Activated B cell treated with CpG ODN at 0.5 μM for 24 hours (primary cell): ENCODE results near the gene SPHK1. TPM values are rescaled to one million over a fixed set of nuclear protein-coding genes. Genes with fewer than 3 reads are reported as not detected.

Experiments used
- ATAC-seq: fragments of 200-7000 bp; cut with Tn5 transposase; one replicate; pipeline ENCODE4 v1.10.0; 2021; ENCODE audit warnings: low read depth, mild to moderate bottlenecking, moderate library complexity
- CTCF ChIA-PET: fragments of 350-600 bp; sonication (Branson Sonifier 250); formaldehyde crosslinking; loops from one replicate; lab custom pipeline; 2021; ENCODE audit warnings: antibody characterized with exemption; lab: Charles Lee
- POLR2A ChIA-PET: fragments of 350-600 bp; sonication (Branson Sonifier 250); formaldehyde crosslinking; loops from one replicate; lab custom pipeline; 2021; ENCODE audit warnings: antibody characterized with exemption; lab: Charles Lee
- DNase-seq: peaks from one replicate; pipeline ENCODE4 v3.0.0; 2022
- H3K27ac Mint-ChIP-seq: one replicate; pipeline ENCODE4 v1.8.0; 2020; ENCODE audit warnings: mixed read lengths
- H3K27me3 Mint-ChIP-seq: one replicate; pipeline ENCODE4 v1.8.0; 2021; ENCODE audit warnings: mixed read lengths
- H3K36me3 Mint-ChIP-seq: one replicate; pipeline ENCODE4 v1.8.0; 2021; ENCODE audit warnings: low read depth, mixed read lengths
- H3K4me1 Mint-ChIP-seq: one replicate; pipeline ENCODE4 v1.8.0; 2021; ENCODE audit warnings: mixed read lengths
- H3K4me3 Mint-ChIP-seq: one replicate; pipeline ENCODE4 v1.8.0; 2020; ENCODE audit warnings: mild to moderate bottlenecking, mixed read lengths
- H3K9me3 Mint-ChIP-seq: one replicate; pipeline ENCODE4 v1.8.0; 2020; ENCODE audit warnings: mixed read lengths
- CTCF ChIP-seq: fragments of 200-600 bp; IDR thresholded peaks from one replicate; pipeline ENCODE4 v1.8.0; 2022; ENCODE audit warnings: antibody characterized with exemption, mild to moderate bottlenecking
- intact Hi-C: fragments of 100-400 bp; cut with micrococcal nuclease; formaldehyde crosslinking; loops from one replicate; pipeline ENCODE4 v1.15.1; 2024
- total RNA-seq: library from RNA; stranded (reverse); gene quantifications from 2 replicates; pipeline ENCODE4 v1.2.3, GENCODE V29; 2022

SPHK1 gene
- total RNA-seq, 1 donor from 2014 or later = 1.1 TPM

GRCh38 chr17:76388966-76389888 is 4.8 kb downstream of the SPHK1 start:
- H3K27ac Mint-ChIP-seq = no peak overlapping the region

GRCh38 chr17:76390003-76390421 is 5.6 kb downstream of the SPHK1 start:
- Mint-ChIP-seq H3K27me3 (no peaks in the 10 kb centered on the region), H3K9me3 (no peaks in the 10 kb centered on the region), H3K4me1 (peaks cover 6% of the 10 kb centered on the region), H3K4me3 (no peak overlapping the region), H3K27ac (no peak overlapping the region), H3K36me3 (peaks cover 47% of the 10 kb centered on the region)
- POLR2A ChIA-PET = interaction anchor here (0.7 kb wide), 1 partner anchor 507 kb away, joined by 3 read pairs; no protein-coding TSS in a partner anchor
- intact Hi-C loops = no loop called here
- CTCF ChIA-PET = interaction anchor here (2.5 kb wide), 1 partner anchor 9 kb away, joined by 7 read pairs; no protein-coding TSS in a partner anchor
- ATAC-seq (no peak), DNase-seq (no peak)
- no peak for TF ChIP-seq CTCF

More at GRCh38 chr17:76388966-76389888, 4.8 kb downstream of the SPHK1 start:
- H3K9me3 Mint-ChIP-seq = no peaks in the 10 kb centered on the region
- DNase-seq (no peak), ATAC-seq (no peak)
- peaks cover 6% of the 10 kb centered on the region for H3K4me1 Mint-ChIP-seq
- TF ChIP-seq CTCF = no peak
- intact Hi-C loops = loop anchor here (10.0 kb wide), 2 partner anchors 284 to 374 kb away; partner anchors contain the start of gene EXOC7
- H3K4me3 Mint-ChIP-seq = no peak overlapping the region
- H3K36me3 Mint-ChIP-seq = peaks cover 43% of the 10 kb centered on the region
- H3K27me3 Mint-ChIP-seq = no peaks in the 10 kb centered on the region
- ChIA-PET CTCF (interaction anchor here (2.5 kb wide), 1 partner anchor 9 kb away, joined by 7 read pairs; no protein-coding TSS in a partner anchor), POLR2A (interaction anchor here (0.5 to 0.7 kb wide), 2 partner anchors 507 to 1109 kb away, joined by 3 to 8 read pairs; no protein-coding TSS in a partner anchor)

GRCh38 chr17:76391200-76391715 is 6.8 kb downstream of the SPHK1 start:
- H3K27ac Mint-ChIP-seq = no peak overlapping the region
- peaks cover 3% of the 10 kb centered on the region for H3K4me1 Mint-ChIP-seq
- TF ChIP-seq CTCF = no peak
- DNase-seq (no peak), ATAC-seq (no peak)
- H3K9me3 Mint-ChIP-seq = no peaks in the 10 kb centered on the region
- peaks cover 57% of the 10 kb centered on the region for H3K36me3 Mint-ChIP-seq
- intact Hi-C loops = no loop called here
- H3K4me3 Mint-ChIP-seq = no peak overlapping the region
- ChIA-PET POLR2A (no interaction called here), CTCF (interaction anchor here (2.5 kb wide), 1 partner anchor 7 kb away, joined by 7 read pairs; no protein-coding TSS in a partner anchor)
- no peaks in the 10 kb centered on the region for H3K27me3 Mint-ChIP-seq

- H3K36me3 Mint-ChIP-seq = peaks cover 78% of the 10 kb centered on the region
- TF ChIP-seq CTCF = no peak
- intact Hi-C loops = no loop called here
- no peak for ATAC-seq
- no peak for DNase-seq
- no peaks in the 10 kb centered on the region for H3K9me3 Mint-ChIP-seq
- H3K4me3 Mint-ChIP-seq = no peak overlapping the region
- ChIA-PET POLR2A (no interaction called here), CTCF (no interaction called here)
- no peak overlapping the region for H3K27ac Mint-ChIP-seq
- H3K27me3 Mint-ChIP-seq = no peaks in the 10 kb centered on the region
- H3K4me1 Mint-ChIP-seq = peaks cover 3% of the 10 kb centered on the region
Observed at GRCh38 chr17:76394166-76394565, 9.8 kb downstream of the SPHK1 start.

GRCh38 chr17:76395980-76396379 is 11.6 kb downstream of the SPHK1 start:
- DNase-seq (no peak), ATAC-seq (no peak)
- Mint-ChIP-seq H3K27ac (no peak overlapping the region), H3K9me3 (no peaks in the 10 kb centered on the region), H3K4me1 (peaks cover 3% of the 10 kb centered on the region), H3K36me3 (peaks cover 78% of the 10 kb centered on the region), H3K27me3 (no peaks in the 10 kb centered on the region), H3K4me3 (no peak overlapping the region)
- intact Hi-C loops = no loop called here
- TF ChIP-seq CTCF = no peak
- CTCF ChIA-PET = interaction anchor here (3.9 to 4.3 kb wide), 3 partner anchors 10 to 93 kb away, joined by 21 to 82 read pairs (median 29); partner anchors contain the start of gene SPHK1
- POLR2A ChIA-PET = interaction anchor here (0.8 kb wide), 1 partner anchor 43 kb away, joined by 3 read pairs; no protein-coding TSS in a partner anchor
